Measurements from ENCODE around the gene LRP3.

DNA sequence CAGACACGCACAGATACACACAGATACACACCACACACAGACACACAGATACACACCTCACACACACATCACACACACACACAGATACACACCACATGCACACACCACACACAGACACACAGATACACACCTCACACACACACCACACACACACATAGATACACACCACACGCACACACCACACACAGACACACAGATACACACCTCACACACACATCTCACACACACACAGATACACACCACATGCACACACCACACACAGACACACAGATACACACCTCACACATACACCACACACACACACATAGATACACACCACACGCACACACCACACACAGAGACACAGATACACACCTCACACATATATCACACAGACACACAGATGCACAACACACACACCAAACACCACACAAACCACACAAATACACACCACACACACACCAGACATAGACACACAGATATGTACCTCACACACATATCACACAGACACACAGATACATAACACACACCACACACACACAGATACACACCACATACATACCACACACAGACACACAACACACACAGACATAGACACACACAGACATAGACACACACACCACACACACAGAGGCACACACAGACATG, 55.7 kb downstream of the LRP3 start:
- TF ChIP-seq, protein P1, sequence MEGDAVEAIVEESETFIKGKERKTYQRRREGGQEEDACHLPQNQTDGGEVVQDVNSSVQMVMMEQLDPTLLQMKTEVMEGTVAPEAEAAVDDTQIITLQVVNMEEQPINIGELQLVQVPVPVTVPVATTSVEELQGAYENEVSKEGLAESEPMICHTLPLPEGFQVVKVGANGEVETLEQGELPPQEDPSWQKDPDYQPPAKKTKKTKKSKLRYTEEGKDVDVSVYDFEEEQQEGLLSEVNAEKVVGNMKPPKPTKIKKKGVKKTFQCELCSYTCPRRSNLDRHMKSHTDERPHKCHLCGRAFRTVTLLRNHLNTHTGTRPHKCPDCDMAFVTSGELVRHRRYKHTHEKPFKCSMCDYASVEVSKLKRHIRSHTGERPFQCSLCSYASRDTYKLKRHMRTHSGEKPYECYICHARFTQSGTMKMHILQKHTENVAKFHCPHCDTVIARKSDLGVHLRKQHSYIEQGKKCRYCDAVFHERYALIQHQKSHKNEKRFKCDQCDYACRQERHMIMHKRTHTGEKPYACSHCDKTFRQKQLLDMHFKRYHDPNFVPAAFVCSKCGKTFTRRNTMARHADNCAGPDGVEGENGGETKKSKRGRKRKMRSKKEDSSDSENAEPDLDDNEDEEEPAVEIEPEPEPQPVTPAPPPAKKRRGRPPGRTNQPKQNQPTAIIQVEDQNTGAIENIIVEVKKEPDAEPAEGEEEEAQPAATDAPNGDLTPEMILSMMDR (IDR thresholded peaks at IDR 0.05) = no peak
- TF ChIP-seq POLR2A (IDR thresholded peaks at IDR 0.05) (no peak), POLR2AphosphoS5 (IDR thresholded peaks at IDR 0.05) (no peak), EP300 (IDR thresholded peaks at IDR 0.05) (no peak)

Measured in sigmoid colon (tissue), 4 donors.